IMR-90 (cell line): Measurements from ENCODE around the gene S100A3. TPM values are rescaled to one million over a fixed set of nuclear protein-coding genes. Genes with fewer than 3 reads are reported as not detected.

Experiments used
- ATAC-seq: fragments of 200-7000 bp; cut with Tn5 transposase; 2 replicates; pipeline ENCODE4 v1.9.1; 2020; ENCODE audit warnings: low read depth, mild to moderate bottlenecking, moderate library complexity
- BruUV-seq: library from RNA; stranded (reverse); fragments of 400-500 nt; replicated peaks from 2 replicates; lab custom pipeline; 2021; lab: Mats Ljungman, UMichigan
- CTCF ChIA-PET: fragments of 300-600 bp; formaldehyde crosslinking; extraction: SDS; loops from one replicate; lab custom pipeline; 2021; ENCODE audit warnings: antibody characterized with exemption; lab: Yijun Ruan, JAX
- POLR2A ChIA-PET: fragments of 300-600 bp; sonication (Branson Sonifier 250); formaldehyde crosslinking; loops from one replicate; lab custom pipeline; 2022; ENCODE audit warnings: antibody characterized with exemption; ENCODE audit not compliant: unreplicated experiment; lab: Charles Lee
- DNase-seq: peaks from one replicate; pipeline ENCODE4 v3.0.0; 2013
- H2AFZ ChIP-seq: replicated peaks from 2 replicates; pipeline ENCODE3; 2013; ENCODE audit warnings: low read length, mild to moderate bottlenecking; ENCODE audit not compliant: poor library complexity
- H2AK5ac ChIP-seq: 2 replicates; pipeline ENCODE4 v1.6.1; 2013; ENCODE audit warnings: low read depth, low read length, inconsistent platforms
- H2AK9ac ChIP-seq: replicated peaks from 2 replicates; pipeline ENCODE3; 2013; ENCODE audit warnings: mild to moderate bottlenecking, low read depth, low read length, moderate library complexity; ENCODE audit not compliant: poor library complexity
- H2BK120ac ChIP-seq: 2 replicates; pipeline ENCODE4 v1.6.1; 2013; ENCODE audit warnings: low read depth, low read length, inconsistent platforms
- H2BK15ac ChIP-seq: 3 replicates; pipeline ENCODE4 v1.6.1; 2013; ENCODE audit warnings: low read depth, low read length, inconsistent platforms
- H2BK20ac ChIP-seq: 2 replicates; pipeline ENCODE4 v1.6.1; 2013; ENCODE audit warnings: low read depth, mild to moderate bottlenecking, inconsistent platforms, low read length, moderate library complexity
- H2BK5ac ChIP-seq: 2 replicates; pipeline ENCODE4 v1.6.1; 2013; ENCODE audit warnings: mild to moderate bottlenecking, low read depth, low read length, inconsistent platforms; ENCODE audit not compliant: poor library complexity, severe bottlenecking
- H3K14ac ChIP-seq: replicated peaks from 2 replicates; pipeline ENCODE4 v1.6.1; 2013; ENCODE audit warnings: low read depth, low read length, inconsistent platforms
- H3K18ac ChIP-seq: 2 replicates; pipeline ENCODE4 v1.6.1; 2013; ENCODE audit warnings: low read depth, low read length, control low read depth
- H3K23ac ChIP-seq: 2 replicates; pipeline ENCODE4 v1.6.1; 2013; ENCODE audit warnings: low read depth, low read length, inconsistent platforms
- H3K27ac ChIP-seq: 2 replicates; pipeline ENCODE4 v1.5.1; 2013; ENCODE audit warnings: mild to moderate bottlenecking, control low read depth, low read length; ENCODE audit not compliant: insufficient read depth
- H3K27me3 ChIP-seq: 2 replicates; pipeline ENCODE4 v1.6.1; 2013; ENCODE audit warnings: low read length; ENCODE audit not compliant: control insufficient read depth, insufficient read depth
- H3K36me3 ChIP-seq: 2 replicates; pipeline ENCODE4 v1.6.1; 2013; ENCODE audit warnings: low read length, mixed read lengths; ENCODE audit not compliant: control insufficient read depth, insufficient read depth
- H3K4ac ChIP-seq: 2 replicates; pipeline ENCODE4 v1.6.1; 2013; ENCODE audit warnings: low read depth, low read length, inconsistent platforms
- H3K4me1 ChIP-seq: 2 replicates; pipeline ENCODE4 v1.6.1; 2013; ENCODE audit warnings: low read length, mixed read lengths; ENCODE audit not compliant: control insufficient read depth, insufficient read depth
- H3K4me2 ChIP-seq: 2 replicates; pipeline ENCODE4 v1.6.1; 2013; ENCODE audit warnings: low read depth, mild to moderate bottlenecking, control low read depth, low read length, moderate library complexity
- H3K4me3 ChIP-seq: 2 replicates; pipeline ENCODE4 v1.5.1; 2013; ENCODE audit warnings: low read depth, mild to moderate bottlenecking, control low read depth, low read length, moderate library complexity; ENCODE audit not compliant: insufficient read depth
- H3K56ac ChIP-seq: 2 replicates; pipeline ENCODE4 v1.6.1; 2013; ENCODE audit warnings: low read length, inconsistent platforms; ENCODE audit not compliant: insufficient read depth; ENCODE audit errors: extremely low read depth
- H3K79me1 ChIP-seq, 2 experiments: 2 replicates each; pipeline ENCODE4 v1.6.1; 2013; ENCODE audit warnings: low read length in 2 of 2, inconsistent platforms in 1 of 2, low read depth in 1 of 2
- H3K9ac ChIP-seq: 2 replicates; pipeline ENCODE4 v1.6.1; 2013; ENCODE audit warnings: low read depth, low read length, control low read depth
- H3K9me1 ChIP-seq: 2 replicates; pipeline ENCODE4 v1.6.1; 2013; ENCODE audit warnings: low read length, inconsistent platforms; ENCODE audit not compliant: insufficient read depth
- H3K9me3 ChIP-seq: 2 replicates; pipeline ENCODE4 v1.6.1; 2013; ENCODE audit warnings: low read length; ENCODE audit not compliant: control insufficient read depth, insufficient read depth
- H4K20me1 ChIP-seq: 2 replicates; pipeline ENCODE4 v1.6.1; 2013; ENCODE audit warnings: low read length, inconsistent platforms; ENCODE audit not compliant: insufficient read depth
- H4K5ac ChIP-seq: 2 replicates; pipeline ENCODE4 v1.6.1; 2013; ENCODE audit warnings: mild to moderate bottlenecking, low read depth, low read length, control low read depth
- H4K8ac ChIP-seq, 2 experiments: 2 replicates each; pipeline ENCODE4 v1.6.1; 2013; ENCODE audit warnings: low read depth in 2 of 2, low read length in 2 of 2, control low read depth in 1 of 2, inconsistent platforms in 1 of 2
- H4K91ac ChIP-seq: 2 replicates; pipeline ENCODE4 v1.6.1; 2013; ENCODE audit warnings: low read depth, low read length, inconsistent platforms; ENCODE audit not compliant: insufficient read depth
- BHLHE40 ChIP-seq: fragments of 150-350 bp; IDR thresholded peaks from 2 replicates; pipeline ENCODE4 v1.6.1; 2016; ENCODE audit warnings: mild to moderate bottlenecking, low read depth, low read length
- CHD1 ChIP-seq: IDR thresholded peaks from 2 replicates; pipeline ENCODE4 v1.6.1; 2012; ENCODE audit warnings: low read depth, low read length, improper control_type of control experiment
- FOS ChIP-seq: fragments of 150-350 bp; IDR thresholded peaks from 2 replicates; pipeline ENCODE4 v1.6.1; 2016; ENCODE audit warnings: low read depth, low read length
- MAZ ChIP-seq: IDR thresholded peaks from 2 replicates; pipeline ENCODE4 v1.6.1; 2012; ENCODE audit warnings: low read depth, mild to moderate bottlenecking, low read length, improper control_type of control experiment, moderate library complexity, borderline replicate concordance
- MXI1 ChIP-seq: IDR thresholded peaks from 2 replicates; pipeline ENCODE4 v1.6.1; 2012; ENCODE audit warnings: low read depth, mild to moderate bottlenecking, low read length, moderate library complexity, borderline replicate concordance
- POLR2A ChIP-seq: IDR thresholded peaks from 2 replicates; pipeline ENCODE4 v1.6.1; 2012; ENCODE audit warnings: mild to moderate bottlenecking, low read depth, low read length
- RCOR1 ChIP-seq: IDR thresholded peaks from 2 replicates; pipeline ENCODE4 v1.6.1; 2012; ENCODE audit warnings: mild to moderate bottlenecking, low read length, improper control_type of control experiment; ENCODE audit not compliant: insufficient replicate concordance
- WGBS, 2 experiments: methylation state at CpG; one replicate each; pipeline versions ENCODE4 v1.1.5 to v1.1.7; 2013; ENCODE audit warnings: missing lambda C conversion rate in 2 of 2; ENCODE audit not compliant: insufficient read length in 1 of 2; ENCODE audit errors: extremely low coverage in 2 of 2; 5-methylcytosine and 5-hydroxymethylcytosine counted together
- dilution Hi-C: fragments of 300-500 bp; cut with HindIII; formaldehyde crosslinking; loops from one replicate; pipeline ENCODE4 v1.14.3; 2018; ENCODE audit warnings: low sequenced_read_pairs; ENCODE audit not compliant: unreplicated experiment
- in situ Hi-C: fragments of 300-500 bp; cut with MboI; formaldehyde crosslinking; loops from 3 replicates; pipeline ENCODE4 v1.14.3; 2019; ENCODE audit warnings: low sequenced_read_pairs, inconsistent platforms, mixed read lengths
- intact Hi-C: fragments of 100-400 bp; cut with micrococcal nuclease; formaldehyde crosslinking; loops from 2 replicates; pipeline ENCODE4 v1.10.0; 2022
- polyA plus RNA-seq, 3 experiments: library from polyadenylated mRNA; depleted of rRNA; stranded (reverse); fragments of >200 nt; gene quantifications; 2 replicates each; pipeline ENCODE4 v1.2.3, GENCODE V29; 2012; ENCODE audit warnings: low replicate concordance in 1 of 3
- total RNA-seq: library from RNA; depleted of rRNA; stranded (reverse); fragments of >200 nt; gene quantifications from 2 replicates; pipeline ENCODE4 v1.2.3, GENCODE V29; 2012
- TF ChIP-seq, protein P1 (sequence below): fragments of 150-350 bp; IDR thresholded peaks from 2 replicates; pipeline ENCODE4 v1.6.1; 2017; ENCODE audit warnings: mild to moderate bottlenecking, antibody characterized with exemption, low read length, low read depth
- TF ChIP-seq, protein P2 (sequence below): conservative IDR thresholded peaks from 2 replicates; pipeline ENCODE4 v1.5.1; 2012; ENCODE audit warnings: mild to moderate bottlenecking, low read depth, low read length, improper control_type of control experiment

Gene S100A3
- total and polyA plus RNA-seq, 2 of the 4 experiments (the other 2 are of a cell fraction), result 2.9 to 4.5 TPM

DNA sequence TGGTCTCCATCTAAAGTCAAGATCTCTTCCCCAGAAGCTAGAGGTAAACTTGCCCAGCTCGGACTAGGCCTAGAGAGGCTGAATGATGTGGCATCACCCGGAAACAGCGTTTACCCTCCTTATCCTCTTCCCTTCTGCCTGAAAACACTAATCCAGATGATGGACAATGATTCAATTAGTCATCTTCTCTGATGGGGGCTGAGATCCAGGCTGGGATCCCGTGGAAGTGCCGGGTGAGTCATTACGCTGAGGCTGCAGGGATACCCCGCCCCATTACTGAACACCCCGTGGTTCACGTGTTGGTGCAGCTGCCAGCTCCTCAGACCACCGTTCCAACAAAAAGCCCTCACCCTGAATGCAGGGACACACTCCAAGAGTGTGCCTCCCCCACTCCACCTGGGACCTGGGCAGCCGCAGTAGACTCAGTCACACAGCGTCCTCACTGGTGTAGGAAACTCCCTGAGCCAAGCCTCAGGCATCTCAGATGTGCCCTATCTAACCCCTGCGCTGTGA is 15.3 kb downstream of the S100A3 start:
- Histone ChIP-seq H2BK5ac (peak overlapping the region; percentile 96), H3K14ac (peak overlapping the region; percentile 99), H3K56ac (peak overlapping the region; percentile 96), H4K5ac (peak overlapping the region; percentile 62), H2AK9ac (peak overlapping the region; percentile 87), H3K9me1 (peaks cover 23% of the 10 kb centered on the region), H4K91ac (peak overlapping the region; percentile 86), H2BK120ac (peak overlapping the region; percentile 64), H3K18ac (peak overlapping the region; percentile 43), H3K23ac (peak overlapping the region; percentile 99), H4K8ac (peak overlapping the region; percentile 76 to 81), H3K4me1 (peaks cover 25% of the 10 kb centered on the region), H3K79me1 (peaks cover 5 to 59% of the 10 kb centered on the region in 2 experiments; a peak in 3 of 4 replicates), H3K9me3 (no peaks in the 10 kb centered on the region), H2BK15ac (0 out of 3 replicates have a peak overlapping the region, but pooled peaks have one; percentile 2), H3K36me3 (peaks cover 11% of the 10 kb centered on the region), H2AK5ac (peak overlapping the region; percentile 81), H3K4ac (peak overlapping the region; percentile 94), H3K4me2 (peak overlapping the region; percentile 90), H4K20me1 (peaks cover 18% of the 10 kb centered on the region), H2AFZ (peak overlapping the region; percentile 36), H3K4me3 (peak overlapping the region; percentile 82), H3K9ac (peak overlapping the region; percentile 97), H2BK20ac (peak overlapping the region; percentile 18; the same call in 1 of the 2 replicates), H3K27me3 (no peaks in the 10 kb centered on the region), H3K27ac (peak overlapping the region; percentile 91)
- intact Hi-C loops, result loop anchor here (1.0 to 5.0 kb wide), 5 partner anchors 22 to 181 kb away; partner anchors contain the start of genes ILF2, S100A1 and S100A13
- BruUV-seq, result no TSS peak
- TF ChIP-seq, protein P1, sequence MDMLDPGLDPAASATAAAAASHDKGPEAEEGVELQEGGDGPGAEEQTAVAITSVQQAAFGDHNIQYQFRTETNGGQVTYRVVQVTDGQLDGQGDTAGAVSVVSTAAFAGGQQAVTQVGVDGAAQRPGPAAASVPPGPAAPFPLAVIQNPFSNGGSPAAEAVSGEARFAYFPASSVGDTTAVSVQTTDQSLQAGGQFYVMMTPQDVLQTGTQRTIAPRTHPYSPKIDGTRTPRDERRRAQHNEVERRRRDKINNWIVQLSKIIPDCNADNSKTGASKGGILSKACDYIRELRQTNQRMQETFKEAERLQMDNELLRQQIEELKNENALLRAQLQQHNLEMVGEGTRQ, result peak; percentile 75
- 0 out of 2 replicates have a peak, but pooled peaks have one; percentile 35 for TF ChIP-seq MXI1
- TF ChIP-seq, protein P2, sequence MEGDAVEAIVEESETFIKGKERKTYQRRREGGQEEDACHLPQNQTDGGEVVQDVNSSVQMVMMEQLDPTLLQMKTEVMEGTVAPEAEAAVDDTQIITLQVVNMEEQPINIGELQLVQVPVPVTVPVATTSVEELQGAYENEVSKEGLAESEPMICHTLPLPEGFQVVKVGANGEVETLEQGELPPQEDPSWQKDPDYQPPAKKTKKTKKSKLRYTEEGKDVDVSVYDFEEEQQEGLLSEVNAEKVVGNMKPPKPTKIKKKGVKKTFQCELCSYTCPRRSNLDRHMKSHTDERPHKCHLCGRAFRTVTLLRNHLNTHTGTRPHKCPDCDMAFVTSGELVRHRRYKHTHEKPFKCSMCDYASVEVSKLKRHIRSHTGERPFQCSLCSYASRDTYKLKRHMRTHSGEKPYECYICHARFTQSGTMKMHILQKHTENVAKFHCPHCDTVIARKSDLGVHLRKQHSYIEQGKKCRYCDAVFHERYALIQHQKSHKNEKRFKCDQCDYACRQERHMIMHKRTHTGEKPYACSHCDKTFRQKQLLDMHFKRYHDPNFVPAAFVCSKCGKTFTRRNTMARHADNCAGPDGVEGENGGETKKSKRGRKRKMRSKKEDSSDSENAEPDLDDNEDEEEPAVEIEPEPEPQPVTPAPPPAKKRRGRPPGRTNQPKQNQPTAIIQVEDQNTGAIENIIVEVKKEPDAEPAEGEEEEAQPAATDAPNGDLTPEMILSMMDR, result no peak
- TF ChIP-seq BHLHE40, result peak; percentile 93
- peak; percentile 71; the same call in 1 of the 2 replicates for TF ChIP-seq MAZ
- peak; percentile 93 for TF ChIP-seq FOS
- no peak for TF ChIP-seq RCOR1
- peak; percentile 83; the same call in 1 of the 2 replicates for TF ChIP-seq POLR2A
- TF ChIP-seq CHD1, result peak; percentile 29; the same call in 1 of the 2 replicates
- CTCF ChIA-PET, result interaction anchor here (0.7 to 2.8 kb wide), 10 partner anchors 11 to 110 kb away, joined by 3 to 19 read pairs (median 4); partner anchors contain the start of genes CHTOP and S100A16
- DNase-seq (peak; percentile 93), ATAC-seq (peak; percentile 22)
- dilution Hi-C loops, result no loop called here
- WGBS, 2 experiments, result 29% methylated on average over 7 of the region's 13 CpGs; no CpG with 5 or more reads in 1 of the 2 experiments
- POLR2A ChIA-PET, result interaction anchor here (1.1 to 3.9 kb wide), 3 partner anchors 33 to 93 kb away, joined by 5 to 34 read pairs (median 28); partner anchors contain the start of genes S100A13 and S100A2
- in situ Hi-C loops, result loop anchor here (5.0 to 25.0 kb wide), 2 partner anchors 34 to 429 kb away; partner anchors contain the start of genes CREB3L4, CRTC2, S100A2 and SLC39A1
